ENCODE measurements around the gene KIF12. TPM values are rescaled to one million over a fixed set of nuclear protein-coding genes. Genes with fewer than 3 reads are reported as not detected.

The KIF12 gene
- total RNA-seq, 1 donor from 2014 or later: 4.8 TPM

DNA sequence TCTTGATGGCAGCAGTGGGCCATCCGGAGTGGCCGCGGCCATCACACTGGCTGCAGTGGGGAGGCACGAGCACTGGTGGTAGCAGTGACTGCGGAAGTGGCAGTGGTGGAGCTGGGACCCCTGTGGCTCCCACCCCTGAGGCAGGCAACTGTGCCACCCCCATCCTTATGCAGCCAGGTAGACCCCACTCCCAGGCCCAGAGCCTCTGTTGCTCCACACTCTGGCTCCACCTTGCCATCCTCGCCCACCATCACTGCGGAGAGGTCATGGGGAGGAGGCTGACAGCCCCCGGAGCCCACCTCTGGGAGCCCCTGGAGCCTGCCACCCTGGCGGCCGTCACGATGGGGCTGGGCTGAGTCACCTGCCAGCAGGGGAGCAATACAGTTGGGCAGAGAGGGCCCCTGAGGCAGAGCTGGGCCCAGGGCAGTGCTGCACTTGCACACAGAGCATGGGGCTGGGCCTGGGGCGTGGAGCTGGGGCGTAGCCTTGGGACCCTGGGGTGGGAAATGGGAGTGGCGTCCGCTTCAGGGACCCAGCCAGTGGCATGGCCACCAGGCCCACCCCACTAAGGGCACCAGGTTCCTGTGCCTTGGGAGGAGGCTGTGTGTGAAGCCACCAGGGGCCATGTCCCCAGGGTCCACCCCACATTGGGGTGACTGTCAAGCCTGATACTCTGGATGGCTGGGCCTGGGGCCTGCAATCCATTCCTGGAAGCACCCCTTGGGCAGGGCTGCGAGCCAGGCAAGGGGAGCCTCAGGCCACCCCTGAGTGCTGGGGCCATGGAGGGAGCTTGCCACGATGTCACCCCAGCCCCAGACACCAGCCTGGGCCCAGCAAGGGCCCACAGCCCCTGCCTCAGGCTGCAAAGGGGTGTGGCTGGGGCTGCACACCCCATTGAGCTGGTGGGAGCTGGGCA, 28.6 kb downstream of the KIF12 start:
- intact Hi-C loops (cut with DNase I): no loop called here
- no peak overlapping the region for H3K27ac ChIP-seq
- H3K9me3 ChIP-seq: no peaks in the 10 kb centered on the region
- peak in 1 of 2 donors; percentile 14 for ATAC-seq
- TF ChIP-seq, protein P1, sequence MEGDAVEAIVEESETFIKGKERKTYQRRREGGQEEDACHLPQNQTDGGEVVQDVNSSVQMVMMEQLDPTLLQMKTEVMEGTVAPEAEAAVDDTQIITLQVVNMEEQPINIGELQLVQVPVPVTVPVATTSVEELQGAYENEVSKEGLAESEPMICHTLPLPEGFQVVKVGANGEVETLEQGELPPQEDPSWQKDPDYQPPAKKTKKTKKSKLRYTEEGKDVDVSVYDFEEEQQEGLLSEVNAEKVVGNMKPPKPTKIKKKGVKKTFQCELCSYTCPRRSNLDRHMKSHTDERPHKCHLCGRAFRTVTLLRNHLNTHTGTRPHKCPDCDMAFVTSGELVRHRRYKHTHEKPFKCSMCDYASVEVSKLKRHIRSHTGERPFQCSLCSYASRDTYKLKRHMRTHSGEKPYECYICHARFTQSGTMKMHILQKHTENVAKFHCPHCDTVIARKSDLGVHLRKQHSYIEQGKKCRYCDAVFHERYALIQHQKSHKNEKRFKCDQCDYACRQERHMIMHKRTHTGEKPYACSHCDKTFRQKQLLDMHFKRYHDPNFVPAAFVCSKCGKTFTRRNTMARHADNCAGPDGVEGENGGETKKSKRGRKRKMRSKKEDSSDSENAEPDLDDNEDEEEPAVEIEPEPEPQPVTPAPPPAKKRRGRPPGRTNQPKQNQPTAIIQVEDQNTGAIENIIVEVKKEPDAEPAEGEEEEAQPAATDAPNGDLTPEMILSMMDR (IDR thresholded peaks at IDR 0.05): no peak
- no peaks in the 10 kb centered on the region for H3K27me3 ChIP-seq (ENCODE audit: low read depth)
- no peaks in the 10 kb centered on the region for H3K36me3 ChIP-seq
- DNase-seq: no peak
- no peak overlapping the region for H3K4me3 ChIP-seq
- H3K4me1 ChIP-seq: peaks cover 12% of the 10 kb centered on the region

DNA sequence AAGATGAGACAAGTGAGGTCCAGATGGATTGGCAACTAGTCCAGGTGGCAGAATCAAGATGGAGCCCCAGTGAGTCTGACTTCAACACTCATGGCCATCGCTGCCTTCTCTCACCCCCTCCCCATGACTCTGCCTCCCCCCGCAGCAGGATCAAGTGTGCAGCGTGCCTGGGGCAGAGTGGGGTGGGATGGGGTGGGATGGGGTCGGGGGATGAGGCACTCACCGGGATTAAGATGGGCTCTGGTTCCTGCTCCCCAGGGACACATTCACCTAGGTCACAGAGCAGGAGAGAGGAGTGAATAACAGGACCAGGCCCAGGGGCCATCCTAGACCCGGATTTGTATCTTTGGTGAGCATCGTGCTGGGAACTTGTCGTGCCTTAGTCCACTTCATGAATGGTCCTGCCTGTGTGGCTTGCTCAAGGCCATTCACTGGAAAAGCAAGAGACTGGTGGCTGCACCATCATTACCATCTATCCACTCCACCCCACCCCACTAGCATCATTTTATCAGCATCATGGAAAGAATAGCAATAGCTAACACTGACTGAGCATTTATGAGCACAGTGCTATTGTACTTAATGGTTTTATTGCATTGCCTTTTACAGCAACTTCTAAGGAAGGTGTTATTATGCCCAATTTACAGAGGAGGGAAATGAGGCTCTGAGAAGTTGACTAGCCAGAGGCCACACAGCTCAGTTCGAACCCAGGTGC, 29.5 kb downstream of the KIF12 start:
- H3K27me3 ChIP-seq (ENCODE audit: low read depth): no peaks in the 10 kb centered on the region
- DNase-seq (no peak), ATAC-seq (no peak)
- no peaks in the 10 kb centered on the region for H3K36me3 ChIP-seq
- no peak overlapping the region for H3K4me3 ChIP-seq
- no peak overlapping the region for H3K27ac ChIP-seq
- no peaks in the 10 kb centered on the region for H3K9me3 ChIP-seq
- peaks cover 12% of the 10 kb centered on the region for H3K4me1 ChIP-seq
- TF ChIP-seq, protein P1 (IDR thresholded peaks at IDR 0.05): no peak
- intact Hi-C loops (cut with DNase I): no loop called here

DNA sequence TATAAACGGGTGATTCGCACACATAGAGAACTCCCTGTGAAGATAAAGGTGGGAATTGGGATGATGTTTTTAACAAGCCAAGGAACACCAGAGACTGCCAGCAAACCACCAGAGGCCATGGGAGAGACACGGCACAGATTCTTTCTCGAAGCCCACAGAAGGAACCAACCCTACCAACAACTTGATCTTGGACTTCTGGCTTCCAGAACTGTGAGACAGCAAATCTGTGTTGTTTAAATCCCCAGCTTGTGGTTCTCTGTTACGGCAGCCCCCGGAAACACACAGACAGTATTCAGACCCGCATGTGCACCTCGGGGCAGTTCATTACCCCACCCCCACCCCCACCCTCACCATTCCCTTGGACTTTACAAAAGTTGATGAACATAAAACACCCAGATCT, 33.8 kb downstream of the KIF12 start:
- no peaks in the 10 kb centered on the region for H3K4me1 ChIP-seq
- no peaks in the 10 kb centered on the region for H3K36me3 ChIP-seq
- DNase-seq (no peak), ATAC-seq (no peak)
- no peak overlapping the region for H3K4me3 ChIP-seq
- intact Hi-C loops (cut with DNase I): no loop called here
- no peak overlapping the region for H3K27ac ChIP-seq
- no peaks in the 10 kb centered on the region for H3K27me3 ChIP-seq (ENCODE audit: low read depth)
- TF ChIP-seq, protein P1 (IDR thresholded peaks at IDR 0.05): no peak
- H3K9me3 ChIP-seq: no peaks in the 10 kb centered on the region

DNA sequence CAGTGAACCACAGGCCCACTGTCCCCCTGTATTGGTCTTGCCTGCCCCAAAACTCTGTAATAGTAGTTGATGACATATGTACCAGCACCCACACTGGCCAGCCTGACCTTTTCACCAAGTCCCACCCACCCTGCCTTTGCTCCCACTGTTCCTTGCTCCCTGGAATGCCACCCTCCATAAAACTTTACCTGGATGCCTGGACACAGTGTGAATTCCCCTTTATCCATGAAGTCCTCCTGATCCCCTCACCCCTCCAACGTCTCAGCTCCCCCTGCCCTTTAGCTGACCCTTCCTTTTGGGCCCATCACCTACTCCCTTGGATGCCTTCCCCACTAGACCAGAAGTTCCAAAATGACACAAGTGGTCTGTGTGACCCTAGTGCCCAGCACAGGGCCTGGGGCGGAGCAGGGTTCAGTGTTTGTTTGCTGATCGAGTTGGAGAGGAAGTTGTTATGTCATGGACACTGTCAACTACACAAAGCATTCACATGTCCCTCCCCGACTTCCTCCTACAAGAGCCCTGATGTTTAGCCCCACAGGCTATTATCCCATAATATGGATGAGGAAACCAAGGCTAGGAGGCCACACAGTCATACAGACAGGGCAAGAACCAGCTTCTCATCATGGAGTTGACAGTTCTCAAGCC, 37.1 kb downstream of the KIF12 start:
- intact Hi-C loops (cut with DNase I): no loop called here
- no peak overlapping the region for H3K27ac ChIP-seq
- ATAC-seq (no peak), DNase-seq (no peak)
- H3K4me3 ChIP-seq: no peak overlapping the region
- TF ChIP-seq, protein P1 (IDR thresholded peaks at IDR 0.05): no peak
- no peaks in the 10 kb centered on the region for H3K27me3 ChIP-seq (ENCODE audit: low read depth)
- peaks cover 5% of the 10 kb centered on the region for H3K36me3 ChIP-seq
- no peaks in the 10 kb centered on the region for H3K9me3 ChIP-seq
- H3K4me1 ChIP-seq: no peaks in the 10 kb centered on the region

DNA sequence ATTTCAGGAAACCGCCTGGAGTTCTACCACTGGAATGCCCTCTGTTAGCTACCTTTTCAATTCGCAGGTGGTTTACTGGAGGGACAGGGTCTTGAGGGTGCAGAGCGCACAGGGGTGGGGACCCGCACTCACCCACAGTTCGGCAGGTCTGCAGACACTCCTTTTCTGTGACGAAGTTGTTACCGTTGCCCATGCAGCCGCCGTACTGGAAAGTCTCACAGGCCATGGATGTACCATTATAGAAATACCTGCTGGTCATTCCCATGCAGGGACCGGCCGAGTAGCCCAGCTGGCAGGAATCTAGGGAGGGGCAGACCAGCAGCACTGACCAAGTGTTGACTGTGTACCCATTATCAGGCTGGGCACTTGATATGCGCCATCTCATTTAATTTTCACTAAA, 37.8 kb downstream of the KIF12 start:
- TF ChIP-seq, protein P1 (IDR thresholded peaks at IDR 0.05): no peak
- DNase-seq (no peak), ATAC-seq (no peak)
- Histone ChIP-seq H3K4me3 (no peak overlapping the region), H3K27ac (no peak overlapping the region), H3K9me3 (no peaks in the 10 kb centered on the region), H3K27me3 (ENCODE audit: low read depth) (no peaks in the 10 kb centered on the region), H3K4me1 (no peaks in the 10 kb centered on the region), H3K36me3 (peaks cover 5% of the 10 kb centered on the region)
- intact Hi-C loops (cut with DNase I): no loop called here

All from lower lobe of right lung (tissue), 2 donors.